HG03280 (cell line): ENCODE data around the gene LRRC72.
A peak's percentile ranks its signal among the peaks of the same experiment; 100 is the strongest.
"Not testable (repeated sequence)": the region's sequence is repeated elsewhere in the genome, so short reads cannot be mapped to it uniquely, and the experiment has no call there.

Experiments used
- ATAC-seq: cut with Tn5 transposase; IDR thresholded peaks from one replicate; pipeline ENCODE4 v1.9.1; 2021; ENCODE audit warnings: mild to moderate bottlenecking, moderate library complexity; ENCODE audit not compliant: unreplicated experiment

The LRRC72 gene

GRCh38 chr7:16524332-16524731 lies 2.3 kb upstream of the LRRC72 start:
- ATAC-seq, result no peak

- no peak for ATAC-seq
These were observed 1.9 kb downstream of the LRRC72 start for GRCh38 chr7:16528520-16528919.

DNA sequence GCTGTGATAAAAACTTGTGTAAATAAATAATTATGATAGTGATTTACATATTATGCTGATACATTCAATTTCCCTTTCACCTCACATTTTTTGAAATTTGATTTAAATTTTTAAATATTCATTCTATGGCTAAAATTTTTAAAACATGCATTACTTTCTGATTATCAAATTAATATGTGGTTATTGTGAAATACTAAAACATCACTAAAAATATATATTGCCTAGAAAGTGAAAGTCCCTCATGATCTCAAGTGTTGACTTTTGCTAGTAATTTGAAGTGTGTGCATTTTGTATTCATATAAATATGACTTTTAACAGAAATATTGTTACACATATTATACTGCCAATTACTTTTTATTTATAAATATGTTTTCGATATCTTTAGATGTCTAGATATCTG lies 3.1 kb downstream of the LRRC72 start:
- ATAC-seq, result no peak

- no peak for ATAC-seq
These were observed 5.1 kb downstream of the LRRC72 start for GRCh38 chr7:16531707-16532106.

DNA sequence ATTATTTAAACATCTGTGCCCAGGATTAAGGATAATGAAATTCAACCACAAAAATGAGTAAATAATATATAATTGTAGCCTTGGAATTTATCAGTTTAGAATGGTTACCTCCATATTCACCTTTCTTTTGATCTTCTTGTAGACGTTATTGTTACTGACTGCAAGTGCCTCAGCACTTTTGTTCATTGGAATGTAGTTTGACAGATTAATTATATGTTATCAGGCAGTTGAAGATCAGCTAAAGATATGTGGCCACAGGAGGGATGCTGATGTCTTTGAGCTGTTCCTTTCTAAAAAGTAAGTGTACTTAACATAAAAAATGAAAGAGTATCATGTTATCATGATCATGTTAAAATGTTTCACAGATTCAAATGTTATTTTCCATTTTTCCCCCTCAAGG lies 5.6 kb downstream of the LRRC72 start:
- ATAC-seq, result no peak

DNA sequence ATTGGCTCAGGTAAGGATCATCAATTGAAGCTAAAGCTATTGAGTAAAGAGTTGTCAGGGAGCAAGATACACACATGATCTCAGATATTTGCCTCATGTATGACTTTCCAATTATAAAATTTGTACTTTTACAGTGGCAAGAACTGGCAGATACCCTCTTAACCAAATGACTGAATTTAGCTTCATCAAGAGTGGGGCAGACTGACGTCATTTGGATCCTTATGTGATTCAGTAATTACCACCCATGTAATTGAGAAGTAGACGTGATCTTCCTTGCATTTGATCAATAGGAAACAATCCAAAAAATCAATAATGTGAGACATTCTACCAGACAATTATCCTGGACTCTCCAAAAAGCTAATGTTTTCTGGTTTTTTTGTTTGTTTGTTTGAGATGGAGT lies 8.9 kb downstream of the LRRC72 start:
- ATAC-seq, result no peak

DNA sequence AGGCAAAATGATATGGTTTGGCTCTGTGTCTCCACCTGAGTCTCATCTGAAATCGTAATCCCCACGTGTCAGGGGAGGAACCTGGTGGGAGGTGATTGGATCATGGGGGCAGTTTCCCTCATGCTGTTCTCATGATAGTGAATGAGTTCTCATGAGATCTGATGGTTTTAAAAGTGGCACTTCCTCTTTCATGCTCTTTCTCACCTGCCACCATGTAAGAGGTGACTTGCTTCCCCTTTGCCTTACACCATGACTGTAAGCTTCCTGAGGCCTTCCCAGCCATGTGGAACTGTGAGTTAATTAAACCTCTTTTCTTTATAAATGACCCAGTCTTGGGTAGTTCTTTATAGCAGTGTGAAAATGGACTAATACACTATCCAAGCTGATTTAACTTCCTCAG lies 13.9 kb downstream of the LRRC72 start:
- not testable (repeated sequence) for ATAC-seq

GRCh38 chr7:16542401-16542800 lies 15.8 kb downstream of the LRRC72 start:
- no peak for ATAC-seq

GRCh38 chr7:16543456-16543855 lies 16.8 kb downstream of the LRRC72 start:
- ATAC-seq, result no peak

DNA sequence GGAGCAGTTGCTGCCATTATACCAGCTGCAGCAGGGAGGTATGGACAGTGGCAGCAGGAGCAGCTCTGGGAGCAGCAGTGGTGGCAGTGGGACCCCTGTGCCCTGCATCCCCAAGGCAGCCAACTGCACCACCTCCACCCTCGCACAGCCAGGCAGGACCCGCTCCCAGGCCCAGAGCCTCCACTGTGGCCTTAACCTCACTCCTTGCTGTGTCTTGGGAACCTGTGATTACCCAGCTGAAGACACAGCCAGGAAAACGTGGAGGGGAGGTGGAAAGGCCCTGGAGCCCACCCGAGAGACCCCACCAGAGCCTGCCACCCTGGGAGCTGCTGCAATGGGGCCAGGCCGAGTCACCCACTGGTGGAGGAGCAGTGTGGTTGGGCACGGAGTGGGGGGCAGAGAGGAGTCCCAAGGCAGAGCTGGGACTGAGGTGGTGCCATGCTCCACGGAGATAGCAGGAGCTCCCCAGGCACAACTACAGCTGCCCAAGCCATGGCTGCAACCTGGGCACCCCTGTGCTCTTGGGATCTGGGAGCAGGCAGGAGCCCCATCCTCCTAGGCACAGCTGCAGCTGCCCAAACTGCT lies 20.4 kb downstream of the LRRC72 start:
- ATAC-seq, result no peak

DNA sequence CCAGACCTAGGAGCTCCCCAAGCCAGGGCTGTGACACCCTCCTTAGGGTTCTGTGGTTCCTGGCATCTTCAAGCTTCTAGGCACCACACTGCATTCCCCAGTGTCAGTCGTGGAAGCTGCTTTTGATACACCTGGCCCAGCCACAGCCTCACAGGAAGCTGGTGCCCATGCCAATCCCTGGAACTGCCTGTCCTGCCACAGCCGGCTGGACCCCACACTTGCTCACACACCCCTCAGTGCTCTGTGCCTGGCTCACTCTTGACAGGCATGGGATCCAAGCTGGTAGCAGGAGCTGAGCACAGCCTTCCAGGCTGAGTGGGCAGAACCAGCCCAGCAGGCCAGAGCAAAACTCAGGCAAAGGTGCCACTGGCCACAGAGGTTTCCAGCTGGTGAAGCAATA lies 21.8 kb downstream of the LRRC72 start:
- no peak for ATAC-seq

DNA sequence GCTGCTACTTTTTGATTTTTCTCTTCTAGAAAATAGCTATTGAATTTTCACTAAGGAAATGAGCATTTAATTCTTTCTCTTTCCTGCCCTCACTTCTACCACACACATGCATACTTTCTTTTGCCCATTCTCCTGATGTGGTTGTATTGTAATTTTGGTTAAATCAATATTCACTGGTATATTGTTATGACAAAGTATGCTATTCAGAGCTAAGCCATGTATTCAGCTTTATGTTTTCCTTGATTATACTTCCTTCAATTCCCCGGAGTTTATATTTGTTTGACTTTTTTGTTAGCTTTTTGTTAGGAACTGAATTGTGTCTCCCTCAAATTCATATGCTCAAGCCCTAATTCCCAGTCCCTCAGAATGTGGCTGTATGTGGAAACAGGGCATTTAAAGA lies 24.0 kb downstream of the LRRC72 start:
- no peak for ATAC-seq

DNA sequence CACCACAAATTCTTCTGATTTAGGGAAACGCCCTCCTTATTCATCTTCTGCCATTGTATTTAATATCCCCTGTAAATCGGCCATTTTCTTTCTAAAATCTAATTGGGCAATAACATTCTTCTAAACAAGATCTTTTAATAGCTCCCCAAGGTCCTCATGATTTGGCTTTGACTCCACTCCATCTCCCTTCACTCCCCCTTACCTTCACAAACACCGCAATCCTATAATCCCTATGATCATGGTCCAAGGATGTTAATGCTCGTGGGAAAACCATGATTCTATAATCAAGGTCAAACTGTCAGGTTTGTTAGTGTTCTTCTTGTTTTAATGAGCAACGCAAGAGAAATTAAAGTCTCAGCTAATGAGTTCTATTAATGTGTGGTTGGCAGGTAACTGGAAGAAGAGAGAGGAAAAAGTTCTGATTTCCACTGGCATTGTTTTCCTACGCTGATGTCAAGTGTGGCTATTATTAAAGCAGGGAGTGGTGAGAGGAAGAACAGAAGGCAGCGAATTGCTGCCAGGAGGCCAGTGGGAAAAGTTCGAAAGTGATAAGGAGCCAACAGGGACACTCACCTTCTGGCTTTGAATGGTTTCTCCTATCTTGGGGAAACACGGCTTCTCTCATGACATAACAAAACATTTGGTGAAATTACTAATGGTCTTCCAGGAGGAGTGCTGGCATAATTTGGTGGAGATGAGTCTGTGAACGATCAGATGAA lies 28.1 kb downstream of the LRRC72 start:
- ATAC-seq, result no peak

GRCh38 chr7:16556359-16556758 lies 29.7 kb downstream of the LRRC72 start:
- ATAC-seq, result no peak

DNA sequence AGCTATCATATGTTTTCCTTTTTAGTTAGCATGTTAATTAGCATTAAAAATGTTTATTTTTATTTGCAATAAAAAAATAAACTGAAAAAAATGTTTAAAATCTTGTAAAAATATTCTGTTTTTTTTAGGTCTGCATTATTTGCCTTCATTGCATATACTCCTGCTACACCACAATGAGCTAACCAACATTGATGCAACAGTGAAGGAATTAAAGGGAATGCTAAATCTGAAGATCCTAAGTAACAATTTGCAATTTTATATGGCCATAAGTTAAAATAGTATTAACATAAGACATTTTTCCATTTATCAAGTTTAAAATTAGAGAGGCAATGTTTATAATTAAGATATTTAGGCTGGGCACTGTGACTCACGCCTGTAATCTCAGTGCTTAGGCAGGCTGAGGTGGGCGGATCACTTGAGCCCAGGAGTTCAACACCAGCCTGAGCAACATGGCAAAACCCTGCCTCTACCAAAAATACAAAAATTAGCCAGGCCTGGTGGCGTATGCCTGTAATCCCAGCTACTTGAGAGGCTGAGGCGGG lies 32.2 kb downstream of the LRRC72 start:
- no peak for ATAC-seq

GRCh38 chr7:16559497-16560179 lies 33.0 kb downstream of the LRRC72 start:
- ATAC-seq, result no peak

DNA sequence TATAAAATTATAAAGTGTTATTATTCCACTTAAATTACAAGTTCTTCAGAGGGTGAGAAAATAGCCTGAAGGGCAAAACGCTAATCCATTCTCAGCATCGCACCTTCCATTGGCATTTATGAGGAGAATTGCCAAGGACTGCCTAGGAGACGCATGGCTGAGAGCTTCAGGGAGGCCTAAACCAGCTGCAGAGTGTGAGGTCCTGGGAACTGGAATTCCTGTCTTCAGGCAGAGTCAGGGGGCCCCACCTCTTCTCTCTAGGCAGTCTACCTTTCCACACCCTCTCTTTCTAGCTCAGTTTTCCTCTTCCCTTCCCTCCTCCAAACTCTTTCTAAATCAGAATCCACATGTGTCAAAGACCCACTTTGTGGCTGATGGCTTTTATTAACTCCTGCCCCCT lies 35.3 kb downstream of the LRRC72 start:
- ATAC-seq, result no peak

DNA sequence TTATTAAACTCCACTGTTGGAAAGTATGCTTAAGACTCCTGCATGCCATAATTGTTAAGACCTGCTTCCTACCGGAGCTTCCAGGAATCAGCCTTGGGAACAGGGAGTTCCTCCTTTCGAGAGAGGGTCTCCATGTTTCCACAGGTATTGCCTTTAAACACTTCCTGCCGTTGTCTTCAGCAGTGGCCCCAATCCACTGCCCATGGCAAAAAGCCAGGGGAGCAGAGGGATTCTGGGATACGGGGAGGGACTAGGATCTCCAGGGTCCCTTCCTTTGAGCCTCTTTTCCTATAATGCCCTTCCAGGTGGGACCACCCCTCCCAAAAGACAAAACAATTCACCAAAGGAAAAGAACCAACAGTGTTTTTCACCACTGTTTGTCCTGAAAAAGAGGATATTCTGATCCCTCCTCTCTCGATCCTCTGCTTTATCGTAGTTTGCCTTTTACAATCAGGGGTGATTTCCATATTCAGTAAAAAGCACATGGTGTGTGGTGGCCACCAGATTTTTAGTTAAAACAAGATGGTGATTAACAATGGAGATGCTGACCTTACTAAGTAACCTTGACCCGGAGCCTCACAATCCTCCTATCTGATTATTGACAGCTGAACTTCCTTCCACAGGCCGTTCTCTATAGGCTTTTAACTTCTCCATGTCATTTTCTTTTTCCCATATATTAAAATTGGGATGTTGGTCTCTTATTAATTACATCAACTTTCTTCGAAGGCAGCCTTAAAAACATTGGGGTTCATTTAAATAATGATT lies 36.0 kb downstream of the LRRC72 start:
- no peak for ATAC-seq

DNA sequence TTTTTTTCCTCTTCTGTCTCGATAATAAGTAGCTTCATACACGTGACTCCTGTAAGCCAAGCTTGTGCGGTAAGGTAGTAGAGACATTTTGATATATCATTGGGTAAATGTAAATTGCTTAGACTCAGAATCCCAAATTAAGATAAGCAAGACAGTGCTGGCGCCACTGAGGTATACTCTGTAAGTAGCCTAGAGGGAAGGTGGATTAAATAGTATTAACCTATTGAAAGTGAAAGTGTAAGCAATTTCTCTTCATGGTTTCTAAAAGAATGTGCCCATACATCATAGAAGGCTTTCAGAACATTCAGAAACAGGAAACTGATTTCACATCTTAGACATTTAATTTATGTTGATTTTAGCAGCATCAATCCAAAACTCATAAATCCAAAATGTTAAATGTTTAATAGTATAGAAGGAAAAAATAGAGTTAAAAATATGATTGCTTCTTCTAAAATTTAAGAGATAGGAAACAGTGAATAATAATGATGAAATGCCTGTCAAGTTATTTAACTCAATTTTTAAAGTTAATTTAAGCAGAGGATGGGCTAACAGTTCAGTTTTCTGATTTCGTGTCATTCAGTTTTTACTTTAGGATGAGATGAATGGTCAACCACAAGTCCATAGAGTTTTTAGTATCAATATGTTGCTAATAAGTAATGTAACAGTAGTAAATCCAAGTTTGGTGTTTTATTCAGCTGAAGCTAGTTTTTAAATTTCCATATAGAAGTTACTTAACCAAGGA lies 36.8 kb downstream of the LRRC72 start:
- ATAC-seq, result peak; percentile 61

- no peak for ATAC-seq
These were observed 37.4 kb downstream of the LRRC72 start for GRCh38 chr7:16564023-16564380.
